Measurements from ENCODE around the gene TMEM140. TPM values are rescaled to one million over a fixed set of nuclear protein-coding genes. Genes with fewer than 3 reads are reported as not detected.

Gene TMEM140
- total and polyA plus RNA-seq, 11 donors, result 6.7 to 131 (median 26.5) TPM

- TF ChIP-seq CTCF (IDR thresholded peaks at IDR 0.05), result no peak
- Histone ChIP-seq H3K4me1 (peaks cover 0 to 10% (median 2%) of the 10 kb centered on the region in 12 donors), H3K27me3 (no peaks in the 10 kb centered on the region), H3K4me3 (no peak overlapping the region), H3K36me3 (no peaks in the 10 kb centered on the region), H3K27ac (no peak overlapping the region), H3K9me3 (peaks cover 0 to 6% (median 0%) of the 10 kb centered on the region in 12 donors)
- no peak for ATAC-seq
- intact Hi-C loops (cut with DNase I), result no loop called here
- no peak for DNase-seq
Measured at GRCh38 chr7:135102372-135102771, 45.5 kb upstream of the TMEM140 start.

- ATAC-seq, result no peak
- no peaks in the 10 kb centered on the region for H3K4me1 ChIP-seq
- H3K9me3 ChIP-seq, result peaks cover 0 to 6% (median 0%) of the 10 kb centered on the region in 12 donors
- H3K4me3 ChIP-seq, result no peak overlapping the region
- 88 to 96% (median 95%) methylated on average over 4 of the region's 4 CpGs for WGBS, 4 donors
- H3K36me3 ChIP-seq, result no peaks in the 10 kb centered on the region
- no peaks in the 10 kb centered on the region for H3K27me3 ChIP-seq
- intact Hi-C loops (cut with DNase I), result no loop called here
- TF ChIP-seq POLR2A (IDR thresholded peaks at IDR 0.05) (no peak), CTCF (IDR thresholded peaks at IDR 0.05) (no peak)
- H3K27ac ChIP-seq, result no peak overlapping the region
- no peak for DNase-seq
Measured at GRCh38 chr7:135109562-135109961, 38.3 kb upstream of the TMEM140 start.

DNA sequence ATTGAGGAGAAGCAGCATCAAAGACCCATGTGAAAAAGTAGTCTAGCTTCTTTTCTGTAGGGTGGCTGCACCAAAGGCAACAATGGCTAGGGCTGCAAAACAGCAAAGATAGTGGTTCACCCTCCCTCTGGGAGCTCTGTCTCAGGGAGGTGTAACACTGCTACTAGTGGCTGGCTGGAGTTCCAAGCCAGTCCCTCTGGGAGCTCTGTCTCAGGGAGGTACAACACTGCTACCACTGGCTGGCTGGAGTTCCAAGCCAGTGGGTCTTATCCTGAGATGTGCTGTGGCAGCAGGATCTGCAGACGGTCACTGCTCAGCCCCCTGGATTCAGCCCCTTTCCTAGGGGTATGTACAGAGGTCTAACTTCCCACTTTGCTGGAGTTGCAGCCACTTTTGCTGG is 37.9 kb upstream of the TMEM140 start:
- H3K4me3 ChIP-seq, result no peak overlapping the region
- H3K9me3 ChIP-seq, result peaks cover 0 to 6% (median 0%) of the 10 kb centered on the region in 12 donors
- no peak for TF ChIP-seq CTCF (IDR thresholded peaks at IDR 0.05)
- TF ChIP-seq POLR2A (IDR thresholded peaks at IDR 0.05), result no peak
- DNase-seq, result no peak
- intact Hi-C loops (cut with DNase I), result no loop called here
- no peak overlapping the region for H3K27ac ChIP-seq
- H3K36me3 ChIP-seq, result no peaks in the 10 kb centered on the region
- H3K27me3 ChIP-seq, result no peaks in the 10 kb centered on the region
- no peaks in the 10 kb centered on the region for H3K4me1 ChIP-seq
- 71 to 95% (median 88%) methylated on average over 1 of the region's 1 CpG for WGBS, 4 donors
- no peak for ATAC-seq

DNA sequence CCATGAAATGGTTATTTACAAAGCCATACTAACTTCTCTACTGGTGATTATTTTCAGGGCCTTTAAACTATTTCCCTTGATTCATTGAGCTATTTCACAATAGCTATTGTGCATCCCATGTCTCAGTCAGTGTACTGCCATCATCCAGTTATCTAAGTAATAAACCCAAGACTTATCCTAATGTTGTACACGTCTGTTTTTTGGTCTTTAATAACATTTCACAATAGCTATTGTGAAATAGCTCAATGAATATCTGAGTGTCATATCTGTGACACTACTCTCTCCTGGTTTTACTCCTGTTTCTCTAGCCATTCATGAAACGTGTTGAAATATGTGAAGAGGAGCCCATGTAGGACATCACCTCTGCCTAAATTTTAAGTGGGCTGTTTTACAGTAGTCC is 36.5 kb upstream of the TMEM140 start:
- Histone ChIP-seq H3K27me3 (no peaks in the 10 kb centered on the region), H3K4me1 (no peaks in the 10 kb centered on the region), H3K36me3 (no peaks in the 10 kb centered on the region), H3K4me3 (no peak overlapping the region), H3K9me3 (no peaks in the 10 kb centered on the region), H3K27ac (no peak overlapping the region)
- TF ChIP-seq CTCF (IDR thresholded peaks at IDR 0.05) (no peak), POLR2A (IDR thresholded peaks at IDR 0.05) (no peak)
- 76 to 82% (median 79%) methylated on average over 2 of the region's 2 CpGs for WGBS, 4 donors
- DNase-seq (no peak), ATAC-seq (no peak)
- intact Hi-C loops (cut with DNase I), result no loop called here
